SU-DHL-6 (cell line): ENCODE measurements around the gene MARCHF4.

Source experiments
- H2AFZ ChIP-seq: fragments of 200-600 bp; sonication (generic); 2 replicates; pipeline ENCODE4 v1.6.1; 2014; ENCODE audit warnings: low read depth, mild to moderate bottlenecking, moderate library complexity, mixed read lengths, antibody characterized with exemption, low read length; ENCODE audit not compliant: severe bottlenecking
- H3F3A ChIP-seq: fragments of 200-600 bp; shearing (Covaris generic); 2 replicates; pipeline ENCODE4 v1.6.0; 2016; ENCODE audit warnings: antibody characterized with exemption, mild to moderate bottlenecking; ENCODE audit not compliant: insufficient read depth
- H3K27ac ChIP-seq: fragments of 200-600 bp; sonication (generic); 2 replicates; pipeline ENCODE4 v1.5.1; 2016; ENCODE audit warnings: low read depth, mild to moderate bottlenecking, low read length, moderate library complexity, mixed read lengths
- H3K27me3 ChIP-seq: fragments of 200-600 bp; sonication (generic), shearing (Covaris generic); 2 replicates; pipeline ENCODE4 v1.6.0; 2014; ENCODE audit warnings: mild to moderate bottlenecking, low read length
- H3K36me3 ChIP-seq: fragments of 200-600 bp; sonication (generic); 2 replicates; pipeline ENCODE4 v1.6.1; 2014; ENCODE audit warnings: mild to moderate bottlenecking, low read length, mixed read lengths
- H3K4me2 ChIP-seq: fragments of 300-600, 200-600 bp; shearing (Covaris generic), sonication (generic); 2 replicates; pipeline ENCODE4 v1.6.0; 2014; ENCODE audit warnings: low read length, low read depth, mild to moderate bottlenecking; ENCODE audit not compliant: poor library complexity, severe bottlenecking
- H3K4me3 ChIP-seq: fragments of 200-600 bp; sonication (generic); 2 replicates; pipeline ENCODE4 v1.5.1; 2014; ENCODE audit warnings: antibody characterized with exemption, low read length, mild to moderate bottlenecking, mixed read lengths; ENCODE audit not compliant: insufficient read depth, poor library complexity, severe bottlenecking
- H3K79me2 ChIP-seq: fragments of 200-600 bp; sonication (generic); 2 replicates; pipeline ENCODE4 v1.6.1; 2014; ENCODE audit warnings: mild to moderate bottlenecking, low read length, moderate library complexity; ENCODE audit not compliant: insufficient read depth
- H3K9ac ChIP-seq: fragments of 200-600 bp; sonication (generic); 2 replicates; pipeline ENCODE4 v1.7.0; 2014; ENCODE audit warnings: mild to moderate bottlenecking, low read length
- H3K9me2 ChIP-seq: fragments of 200-600 bp; sonication (generic); replicated peaks from 2 replicates; pipeline ENCODE4 v1.6.1; 2014; ENCODE audit warnings: low read length; ENCODE audit not compliant: insufficient read depth
- H3K9me3 ChIP-seq: fragments of 200-600 bp; sonication (generic); 2 replicates; pipeline ENCODE4 v1.6.1; 2014; ENCODE audit warnings: low read length, mixed read lengths; ENCODE audit not compliant: insufficient read depth
- H4K20me1 ChIP-seq: fragments of 200-600 bp; sonication (generic); 2 replicates; pipeline ENCODE4 v1.6.1; 2014; ENCODE audit warnings: low read depth, mild to moderate bottlenecking, antibody characterized with exemption, low read length, moderate library complexity, mixed read lengths
- CTCF ChIP-seq: fragments of 200-600 bp; sonication (generic); IDR thresholded peaks from one replicate; pipeline ENCODE4 v1.5.1; 2017; ENCODE audit warnings: antibody characterized with exemption, mild to moderate bottlenecking, low read length, moderate library complexity; ENCODE audit not compliant: insufficient read depth, poor library complexity, severe bottlenecking
- EZH2phosphoT487 ChIP-seq: fragments of 200-600 bp; sonication (generic), shearing (Covaris generic); conservative IDR thresholded peaks from 2 replicates; pipeline ENCODE4 v1.6.1; 2018; ENCODE audit warnings: mild to moderate bottlenecking, antibody characterized with exemption, low read length, moderate library complexity, mixed read lengths

MARCHF4 gene

GRCh38 chr2:216365518-216365917, 6.8 kb downstream of the MARCHF4 start:
- Histone ChIP-seq H2AFZ (no peak overlapping the region), H3F3A (no peaks in the 10 kb centered on the region), H3K4me2 (no peak overlapping the region), H4K20me1 (no peaks in the 10 kb centered on the region), H3K27ac (no peak overlapping the region), H3K36me3 (no peaks in the 10 kb centered on the region), H3K9ac (no peak overlapping the region), H3K9me3 (no peaks in the 10 kb centered on the region), H3K27me3 (no peaks in the 10 kb centered on the region), H3K9me2 (no peaks in the 10 kb centered on the region), H3K4me3 (no peak overlapping the region), H3K79me2 (no peaks in the 10 kb centered on the region)
- TF ChIP-seq CTCF (no peak), EZH2phosphoT487 (no peak)

- H3K4me3 ChIP-seq, result no peak overlapping the region
- H2AFZ ChIP-seq, result no peak overlapping the region
- TF ChIP-seq CTCF, result no peak
- no peak for TF ChIP-seq EZH2phosphoT487
These were observed 9.1 kb downstream of the MARCHF4 start for GRCh38 chr2:216363221-216363620.

GRCh38 chr2:216362730-216363129, 9.6 kb downstream of the MARCHF4 start:
- Histone ChIP-seq H3K9me3 (no peaks in the 10 kb centered on the region), H2AFZ (no peak overlapping the region), H4K20me1 (no peaks in the 10 kb centered on the region), H3K27me3 (no peaks in the 10 kb centered on the region), H3K4me3 (no peak overlapping the region), H3K9ac (no peak overlapping the region), H3K79me2 (no peaks in the 10 kb centered on the region), H3K36me3 (no peaks in the 10 kb centered on the region), H3K4me2 (no peak overlapping the region), H3K27ac (no peak overlapping the region), H3F3A (no peaks in the 10 kb centered on the region), H3K9me2 (no peaks in the 10 kb centered on the region)
- TF ChIP-seq EZH2phosphoT487 (no peak), CTCF (no peak)

More at GRCh38 chr2:216363221-216363620, 9.1 kb downstream of the MARCHF4 start:
- Histone ChIP-seq H3K36me3 (no peaks in the 10 kb centered on the region), H3F3A (no peaks in the 10 kb centered on the region), H3K4me2 (no peak overlapping the region), H3K79me2 (no peaks in the 10 kb centered on the region), H3K27ac (no peak overlapping the region), H3K9me3 (no peaks in the 10 kb centered on the region), H3K9me2 (no peaks in the 10 kb centered on the region), H3K9ac (no peak overlapping the region), H3K27me3 (no peaks in the 10 kb centered on the region), H4K20me1 (no peaks in the 10 kb centered on the region)

GRCh38 chr2:216355711-216356110, 16.6 kb downstream of the MARCHF4 start:
- Histone ChIP-seq H3F3A (no peaks in the 10 kb centered on the region), H3K79me2 (no peaks in the 10 kb centered on the region), H3K27ac (no peak overlapping the region), H3K36me3 (no peaks in the 10 kb centered on the region), H3K4me2 (no peak overlapping the region), H3K27me3 (no peaks in the 10 kb centered on the region), H3K4me3 (no peak overlapping the region), H3K9me2 (no peaks in the 10 kb centered on the region), H3K9me3 (no peaks in the 10 kb centered on the region), H3K9ac (no peak overlapping the region), H4K20me1 (no peaks in the 10 kb centered on the region), H2AFZ (no peak overlapping the region)
- TF ChIP-seq CTCF (no peak), EZH2phosphoT487 (no peak)
